Activated T-helper 1 cell treated with anti-CD3 and anti-CD28 coated beads, Interleukin-12 subunit alpha, Interleukin-12 subunit beta, Interleukin-2, Interleukin-4 antibody, amounts not matched to agents 30 ng/mL and 10 ng/mL and 1 ng/mL, durations not matched to agents 14 hours and 24 hours and 36 hours (primary cell): Measurements from ENCODE around the gene GATAD1. TPM values are rescaled to one million over a fixed set of nuclear protein-coding genes. Genes with fewer than 3 reads are reported as not detected.
A peak's percentile ranks its signal among the peaks of the same experiment; 100 is the strongest.
"Not testable (repeated sequence)": the region's sequence is repeated elsewhere in the genome, so short reads cannot be mapped to it uniquely, and the experiment has no call there.

Experiments
- DNase-seq: peaks from one replicate; pipeline ENCODE4 v3.0.0; 2021; ENCODE audit warnings: low spot score
- H3K27ac Mint-ChIP-seq: one replicate; pipeline ENCODE4 v1.8.0; 2021; ENCODE audit warnings: mild to moderate bottlenecking, mixed read lengths
- H3K27me3 Mint-ChIP-seq: one replicate; pipeline ENCODE4 v1.8.0; 2022; ENCODE audit warnings: mild to moderate bottlenecking, moderate library complexity, mixed read lengths; ENCODE audit not compliant: insufficient read depth
- H3K36me3 Mint-ChIP-seq: one replicate; pipeline ENCODE4 v1.8.0; 2021; ENCODE audit warnings: low read depth, mixed read lengths
- H3K4me1 Mint-ChIP-seq: one replicate; pipeline ENCODE4 v1.8.0; 2021; ENCODE audit warnings: low read depth, mixed read lengths
- H3K4me3 Mint-ChIP-seq: one replicate; pipeline ENCODE4 v1.8.0; 2021; ENCODE audit warnings: mild to moderate bottlenecking, moderate library complexity, mixed read lengths
- H3K9me3 Mint-ChIP-seq: one replicate; pipeline ENCODE4 v1.8.0; 2021; ENCODE audit warnings: mixed read lengths
- intact Hi-C: fragments of 100-400 bp; cut with micrococcal nuclease; formaldehyde crosslinking; loops from one replicate; pipeline ENCODE4 v1.15.1; 2024
- total RNA-seq: library from RNA; stranded (reverse); gene quantifications from 2 replicates; pipeline ENCODE4 v1.2.3, GENCODE V29; 2022

GATAD1 gene
- total RNA-seq, 1 donor from 2014 or later = 18.8 TPM

DNA sequence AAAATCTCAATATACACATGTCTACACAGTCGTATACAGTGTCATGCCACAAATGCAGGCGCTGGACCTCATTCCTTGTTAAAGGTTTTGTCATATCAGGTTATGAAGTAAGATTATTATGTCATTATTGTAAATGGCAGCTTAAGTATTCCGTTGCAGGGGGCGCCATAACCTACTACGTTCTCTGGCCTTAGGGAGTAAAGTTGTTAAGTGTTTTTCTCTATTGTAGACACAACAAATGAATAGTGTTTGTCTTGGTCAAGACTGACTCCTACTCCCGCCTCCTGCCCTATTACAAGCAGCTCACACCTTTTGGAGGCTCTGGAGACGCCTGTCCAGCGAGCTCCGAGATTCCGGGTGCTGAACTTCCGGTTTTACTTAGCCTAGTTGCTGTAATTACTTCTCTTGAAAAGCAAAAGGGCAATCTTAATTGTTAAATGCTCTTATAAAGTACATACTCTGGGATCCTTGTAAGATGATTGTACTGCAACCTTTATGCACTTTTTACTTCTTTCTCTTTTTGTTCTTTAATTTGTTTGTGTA, 994 bp downstream of the GATAD1 start:
- H3K4me3 Mint-ChIP-seq = peak overlapping the region; percentile 89
- peaks cover 13% of the 10 kb centered on the region for H3K36me3 Mint-ChIP-seq
- H3K9me3 Mint-ChIP-seq = no peaks in the 10 kb centered on the region
- DNase-seq = peak; percentile 47
- peaks cover 15% of the 10 kb centered on the region for H3K4me1 Mint-ChIP-seq
- H3K27me3 Mint-ChIP-seq = no peaks in the 10 kb centered on the region
- peak overlapping the region; percentile 82 for H3K27ac Mint-ChIP-seq
- intact Hi-C loops = loop anchor here (1.0 to 10.0 kb wide), 8 partner anchors 13 to 1363 kb away; partner anchors contain the start of genes ANKIB1, KRIT1, PEX1 and RBM48

DNA sequence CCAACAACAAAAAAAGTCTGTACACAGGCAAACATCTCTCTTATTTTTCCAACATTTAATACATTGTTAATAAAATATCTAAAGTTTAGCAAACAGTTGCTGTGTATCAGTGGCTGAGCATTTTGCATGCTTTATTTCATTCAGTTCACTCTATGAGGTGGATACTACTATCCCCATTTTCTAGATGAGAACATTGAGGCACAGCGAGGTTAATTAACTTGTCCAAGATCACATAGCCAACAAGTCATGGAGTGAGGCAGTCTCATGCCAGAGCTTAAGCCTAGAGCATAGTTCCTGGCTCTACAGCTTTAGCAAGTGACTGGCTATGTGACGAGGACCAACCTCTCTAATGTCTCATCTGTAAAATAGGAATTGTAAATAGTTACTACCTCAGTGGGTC, 4.4 kb downstream of the GATAD1 start:
- Mint-ChIP-seq H3K4me1 (peaks cover 11% of the 10 kb centered on the region), H3K9me3 (no peaks in the 10 kb centered on the region), H3K4me3 (no peak overlapping the region), H3K27ac (no peak overlapping the region), H3K27me3 (no peaks in the 10 kb centered on the region), H3K36me3 (peaks cover 20% of the 10 kb centered on the region)
- no peak for DNase-seq
- intact Hi-C loops = no loop called here

DNA sequence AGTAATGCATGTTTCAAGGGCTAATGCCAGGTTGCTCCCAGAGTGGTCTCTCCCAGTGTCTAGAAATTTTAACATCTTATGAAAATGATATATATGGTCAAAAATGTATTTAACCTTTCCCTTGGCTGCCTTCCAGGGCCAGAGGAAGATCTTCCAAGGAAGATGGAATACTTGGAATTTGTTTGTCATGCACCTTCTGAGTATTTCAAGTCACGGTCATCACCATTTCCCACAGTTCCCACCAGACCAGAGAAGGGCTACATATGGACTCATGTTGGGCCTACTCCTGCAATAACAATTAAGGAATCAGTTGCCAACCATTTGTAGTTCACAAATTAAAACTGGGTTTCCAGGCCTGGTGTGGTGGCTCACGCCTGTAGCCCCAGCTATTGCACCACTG, 9.0 kb downstream of the GATAD1 start:
- Mint-ChIP-seq H3K27ac (no peak overlapping the region), H3K4me3 (no peak overlapping the region), H3K9me3 (no peaks in the 10 kb centered on the region), H3K27me3 (no peaks in the 10 kb centered on the region), H3K4me1 (no peaks in the 10 kb centered on the region), H3K36me3 (peaks cover 10% of the 10 kb centered on the region)
- no peak for DNase-seq
- intact Hi-C loops = no loop called here

DNA sequence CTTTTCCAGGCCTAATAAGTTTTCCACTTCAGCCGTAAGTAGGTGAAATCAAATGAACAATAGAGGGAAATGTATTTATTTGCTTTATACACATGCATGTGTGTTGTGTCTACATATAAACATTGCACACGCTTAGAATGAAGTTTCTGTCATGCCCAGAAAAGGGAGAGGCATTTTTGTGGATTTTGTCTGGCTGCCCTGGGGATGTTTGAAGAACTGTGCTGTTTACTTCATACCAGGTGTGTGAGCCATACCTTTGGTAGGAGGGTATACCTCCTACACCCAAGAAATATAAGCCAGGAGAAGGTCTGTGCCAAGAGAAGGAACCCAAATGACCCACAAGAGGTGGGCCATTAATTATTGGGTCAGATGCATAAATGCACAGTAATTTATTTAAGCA, 12.8 kb downstream of the GATAD1 start:
- no peak overlapping the region for H3K27ac Mint-ChIP-seq
- no peaks in the 10 kb centered on the region for H3K4me1 Mint-ChIP-seq
- no peaks in the 10 kb centered on the region for H3K27me3 Mint-ChIP-seq
- H3K36me3 Mint-ChIP-seq = peaks cover 6% of the 10 kb centered on the region
- H3K4me3 Mint-ChIP-seq = no peak overlapping the region
- no peaks in the 10 kb centered on the region for H3K9me3 Mint-ChIP-seq
- intact Hi-C loops = loop anchor here (5.0 kb wide), 1 partner anchor 38 kb away; no protein-coding TSS in a partner anchor
- no peak for DNase-seq

DNA sequence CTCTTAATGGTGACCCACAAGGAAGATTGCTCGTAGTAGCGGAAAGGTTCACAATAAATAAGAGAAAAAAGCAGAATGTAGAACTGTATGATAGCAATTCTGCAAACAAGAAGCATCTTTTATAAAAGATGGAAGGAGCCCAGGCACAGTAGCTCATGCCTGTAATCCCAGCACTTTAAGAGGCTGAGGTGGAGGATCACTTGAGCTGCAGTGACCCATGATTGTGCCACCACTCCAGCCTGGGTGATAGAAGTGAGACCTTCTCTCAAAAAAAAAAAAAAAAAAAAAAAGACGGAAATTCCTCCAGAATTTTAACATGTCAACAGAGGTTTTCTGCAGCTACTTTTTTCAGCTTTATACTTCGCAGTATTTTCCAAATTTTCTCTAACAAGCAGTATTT, 13.2 kb downstream of the GATAD1 start:
- H3K4me1 Mint-ChIP-seq = no peaks in the 10 kb centered on the region
- intact Hi-C loops = loop anchor here (5.0 kb wide), 1 partner anchor 38 kb away; no protein-coding TSS in a partner anchor
- H3K36me3 Mint-ChIP-seq = peaks cover 6% of the 10 kb centered on the region
- no peak overlapping the region for H3K27ac Mint-ChIP-seq
- no peak for DNase-seq
- no peak overlapping the region for H3K4me3 Mint-ChIP-seq
- no peaks in the 10 kb centered on the region for H3K9me3 Mint-ChIP-seq
- no peaks in the 10 kb centered on the region for H3K27me3 Mint-ChIP-seq

DNA sequence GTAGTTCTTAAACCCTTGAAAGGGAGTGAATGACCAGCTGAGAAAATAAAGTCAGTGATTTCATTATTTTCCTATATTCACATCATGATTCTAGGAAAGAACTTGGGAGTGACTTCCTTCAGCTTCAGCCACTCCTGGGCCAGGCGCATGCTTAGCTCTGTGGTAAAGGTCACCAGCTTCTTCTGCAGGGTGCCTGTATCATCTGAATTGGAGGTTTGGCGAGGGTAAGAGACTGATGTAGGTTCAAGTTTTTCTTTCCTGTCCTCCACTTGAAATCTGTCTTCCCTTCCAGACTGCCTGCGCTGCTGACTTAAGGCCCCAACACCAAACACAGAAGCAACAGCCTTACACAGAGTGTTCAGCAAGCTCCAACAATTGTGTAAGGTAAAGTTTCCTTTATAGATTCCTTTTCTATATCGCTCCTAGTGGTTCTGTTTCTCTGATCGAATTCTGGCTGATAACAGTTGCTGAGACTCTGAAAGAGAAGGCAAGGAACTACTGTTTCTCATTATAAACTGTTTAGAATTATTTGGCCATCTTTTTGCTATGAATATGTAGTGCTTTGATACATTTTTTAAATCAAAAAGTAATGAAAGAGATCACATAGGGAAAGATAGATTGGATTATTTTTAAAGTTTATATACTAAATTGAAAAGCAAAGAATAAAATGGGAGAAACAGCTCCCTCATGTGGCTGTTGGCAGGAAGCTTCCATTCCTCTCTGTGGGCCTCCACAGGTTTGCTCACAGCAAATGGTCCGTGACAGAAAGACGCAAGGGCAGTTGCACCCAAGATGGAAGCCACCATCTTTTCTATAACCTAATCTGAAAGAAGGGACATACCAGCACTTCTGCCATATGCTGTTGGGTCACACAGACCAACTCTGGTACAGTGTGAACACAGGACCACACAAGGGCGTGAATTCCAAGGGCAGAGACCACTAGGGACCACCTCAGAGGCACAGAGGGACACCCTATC, 14.0 kb downstream of the GATAD1 start:
- Mint-ChIP-seq H3K4me3 (no peak overlapping the region), H3K27ac (no peak overlapping the region), H3K36me3 (peaks cover 6% of the 10 kb centered on the region), H3K27me3 (no peaks in the 10 kb centered on the region), H3K9me3 (no peaks in the 10 kb centered on the region), H3K4me1 (no peaks in the 10 kb centered on the region)
- peak; percentile 6 for DNase-seq
- intact Hi-C loops = loop anchor here (1.0 to 5.0 kb wide), 3 partner anchors 13 to 282 kb away; partner anchors contain the start of gene LRRD1

DNA sequence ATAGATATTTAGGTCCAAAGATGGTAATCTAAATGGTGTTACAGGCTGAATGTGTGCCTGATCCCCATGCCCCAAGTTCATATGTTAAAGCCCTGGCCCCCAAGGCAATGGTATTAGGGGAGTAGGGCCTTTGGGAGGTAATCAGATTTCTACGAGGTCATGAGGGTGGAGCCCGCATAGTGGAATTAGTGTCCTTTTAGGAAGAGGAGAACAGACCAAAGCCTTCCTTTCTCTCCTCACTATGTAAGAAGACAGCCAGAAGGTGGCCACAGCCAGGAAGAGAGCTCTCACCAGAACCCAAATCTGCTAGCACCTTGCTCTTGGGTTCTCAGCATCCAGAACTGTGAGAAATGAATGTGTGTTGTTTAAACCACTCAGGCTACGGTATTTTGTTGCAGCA, 15.3 kb downstream of the GATAD1 start:
- Mint-ChIP-seq H3K9me3 (peaks cover 3% of the 10 kb centered on the region), H3K4me3 (no peak overlapping the region), H3K27ac (no peak overlapping the region), H3K36me3 (peaks cover 4% of the 10 kb centered on the region), H3K4me1 (no peaks in the 10 kb centered on the region), H3K27me3 (no peaks in the 10 kb centered on the region)
- intact Hi-C loops = loop anchor here (5.0 kb wide), 1 partner anchor 40 kb away; no protein-coding TSS in a partner anchor
- DNase-seq = no peak

DNA sequence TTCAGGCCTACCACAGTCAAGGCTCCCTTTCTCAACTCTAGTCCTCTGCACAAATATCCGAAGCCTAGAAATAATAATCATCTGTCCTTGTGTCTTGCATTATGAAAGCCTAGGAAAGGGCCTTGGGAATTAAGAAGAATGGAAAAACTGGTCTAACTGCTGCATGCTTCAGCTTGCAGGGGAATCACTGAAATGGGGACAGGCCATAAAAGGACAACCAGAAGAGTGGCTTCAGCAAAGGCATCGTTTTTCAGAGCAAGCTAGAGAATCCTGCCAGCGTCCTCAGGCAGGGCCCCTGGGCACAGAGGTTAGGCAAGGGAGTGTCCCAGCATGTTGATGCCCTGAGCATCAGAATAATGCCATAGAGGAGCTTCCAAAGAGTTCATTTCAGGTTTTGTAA, 17.2 kb downstream of the GATAD1 start:
- Mint-ChIP-seq H3K9me3 (peaks cover 18% of the 10 kb centered on the region), H3K27me3 (no peaks in the 10 kb centered on the region), H3K27ac (no peak overlapping the region), H3K4me3 (no peak overlapping the region), H3K4me1 (no peaks in the 10 kb centered on the region), H3K36me3 (peaks cover 7% of the 10 kb centered on the region)
- intact Hi-C loops = loop anchor here (5.0 kb wide), 1 partner anchor 42 kb away; no protein-coding TSS in a partner anchor
- DNase-seq = no peak

DNA sequence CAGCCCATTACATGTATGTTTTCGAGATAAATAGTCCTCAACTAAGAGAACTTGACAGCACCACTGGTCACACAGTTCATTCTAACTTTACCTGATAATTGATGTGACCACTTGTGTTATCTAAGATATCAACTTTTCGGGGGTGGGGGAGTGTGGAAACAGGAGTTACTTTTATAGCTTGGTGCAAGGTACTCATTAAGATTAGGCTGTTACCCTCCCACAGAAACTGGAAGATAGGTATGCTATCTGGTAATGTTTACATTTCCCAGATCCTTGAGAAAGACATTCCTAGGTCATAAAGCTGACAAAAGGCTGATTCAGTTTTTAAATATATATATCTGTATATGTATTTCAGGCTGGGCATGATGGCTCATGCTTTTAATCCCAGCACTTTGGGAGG, 19.4 kb downstream of the GATAD1 start:
- Mint-ChIP-seq H3K27me3 (no peaks in the 10 kb centered on the region), H3K36me3 (peaks cover 6% of the 10 kb centered on the region), H3K9me3 (peaks cover 19% of the 10 kb centered on the region), H3K27ac (no peak overlapping the region), H3K4me1 (no peaks in the 10 kb centered on the region), H3K4me3 (no peak overlapping the region)
- no peak for DNase-seq
- intact Hi-C loops = no loop called here

DNA sequence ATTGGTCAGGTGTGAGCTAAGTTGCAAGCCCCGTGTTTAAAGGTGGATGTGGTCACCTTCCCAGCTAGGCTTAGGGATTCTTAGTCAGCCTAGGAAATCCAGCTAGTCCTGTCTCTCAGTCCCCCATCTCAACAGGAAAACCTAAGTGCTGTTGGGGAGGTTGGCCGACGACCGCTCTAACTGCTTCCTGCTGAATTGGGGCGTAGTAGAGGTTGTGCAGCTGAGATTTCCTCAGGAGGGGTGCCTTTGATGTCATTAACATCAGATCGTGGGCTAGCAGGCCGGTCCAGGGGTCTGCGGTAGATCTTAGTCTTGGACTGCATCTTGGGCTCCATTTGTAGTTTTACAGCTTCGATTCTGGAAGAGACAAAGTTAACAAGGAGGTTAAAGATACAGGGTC, 21.3 kb downstream of the GATAD1 start:
- H3K4me1 Mint-ChIP-seq, H3K4me3 Mint-ChIP-seq, H3K36me3 Mint-ChIP-seq, H3K27me3 Mint-ChIP-seq, DNase-seq, H3K27ac Mint-ChIP-seq, intact Hi-C loops: not testable (repeated sequence)
- H3K9me3 Mint-ChIP-seq = peaks cover 19% of the 10 kb centered on the region

DNA sequence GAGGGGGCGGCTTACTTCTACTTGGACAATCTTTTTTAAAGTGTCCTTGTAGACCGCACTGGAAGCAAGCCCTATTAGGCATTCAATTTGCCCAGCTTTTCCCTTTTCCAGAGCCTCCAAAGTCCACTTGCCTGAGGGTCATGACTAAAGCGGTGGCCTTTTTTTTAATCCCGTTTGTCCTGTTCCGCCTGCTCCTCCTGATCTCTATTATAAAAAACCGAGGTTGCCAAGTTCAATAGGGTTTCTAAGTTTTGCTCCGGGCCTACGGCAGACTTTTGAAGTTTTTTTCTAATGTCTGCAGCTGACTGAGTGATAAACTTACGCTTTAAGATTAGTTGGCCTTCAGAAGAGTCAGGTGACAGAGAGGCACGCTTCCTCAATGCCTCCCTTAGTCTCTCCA, 26.7 kb downstream of the GATAD1 start:
- H3K9me3 Mint-ChIP-seq, DNase-seq, H3K27me3 Mint-ChIP-seq, H3K36me3 Mint-ChIP-seq, H3K4me3 Mint-ChIP-seq, intact Hi-C loops, H3K27ac Mint-ChIP-seq, H3K4me1 Mint-ChIP-seq: not testable (repeated sequence)

DNA sequence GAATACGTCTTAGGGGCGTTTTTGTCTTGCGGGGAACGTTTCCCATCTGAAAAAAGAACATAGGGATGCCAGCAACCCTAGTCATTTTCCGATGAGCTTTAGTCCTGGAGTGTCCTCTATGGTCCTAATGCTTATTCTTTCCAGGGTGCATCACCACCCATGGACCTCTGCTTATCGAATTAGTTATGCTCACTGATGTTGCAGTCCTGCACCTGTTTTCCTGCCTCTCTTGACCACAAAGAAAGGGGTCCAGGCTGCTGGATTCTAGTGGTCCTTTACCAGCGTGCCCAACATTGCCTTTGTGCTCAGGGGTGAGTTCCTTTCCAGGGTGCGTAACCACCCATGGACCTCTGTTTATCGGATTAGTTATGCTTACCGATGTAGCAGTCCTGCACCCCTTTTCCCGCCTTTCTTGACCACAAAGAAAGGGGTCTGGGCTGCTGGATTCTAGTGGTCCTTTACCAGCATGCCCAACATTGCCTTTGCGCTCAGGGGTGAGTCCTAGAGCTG, 28.0 kb downstream of the GATAD1 start:
- H3K27me3 Mint-ChIP-seq, H3K9me3 Mint-ChIP-seq, H3K4me1 Mint-ChIP-seq, H3K27ac Mint-ChIP-seq, DNase-seq, intact Hi-C loops, H3K4me3 Mint-ChIP-seq, H3K36me3 Mint-ChIP-seq: not testable (repeated sequence)
